ENCODE data around the gene IRF2BP2. TPM values are rescaled to one million over a fixed set of nuclear protein-coding genes. Genes with fewer than 3 reads are reported as not detected.
A peak's percentile ranks its signal among the peaks of the same experiment; 100 is the strongest.

Gene IRF2BP2
- total RNA-seq, 4 donors from 2014 or later, result 71.4 to 107 (median 93.8) TPM

- peaks cover 0 to 22% (median 4%) of the 10 kb centered on the region in 4 donors for H3K4me1 ChIP-seq
- no peak for DNase-seq (ENCODE audit: low spot score in 2 of 2)
- 80 to 85% methylated on average over 5 of the region's 5 CpGs for WGBS, 2 donors
Observed at GRCh38 chr1:234628089-234628488, 18.1 kb upstream of the IRF2BP2 start.

GRCh38 chr1:234627009-234627950 lies 17.3 kb upstream of the IRF2BP2 start:
- WGBS, 2 donors, result 82 to 86% methylated on average over 11 of the region's 11 CpGs
- no peak for DNase-seq (ENCODE audit: low spot score in 2 of 2)
- no peak for TF ChIP-seq POLR2A (IDR thresholded peaks at IDR 0.05)
- Histone ChIP-seq H3K27ac (no peak overlapping the region), H3K36me3 (no peaks in the 10 kb centered on the region), H3K9me3 (no peaks in the 10 kb centered on the region), H3K27me3 (no peaks in the 10 kb centered on the region), H3K4me3 (no peak overlapping the region), H3K4me1 (peaks cover 0 to 22% (median 4%) of the 10 kb centered on the region in 4 donors)

More at GRCh38 chr1:234628089-234628488, 18.1 kb upstream of the IRF2BP2 start:
- H3K4me3 ChIP-seq, result no peak overlapping the region
- H3K9me3 ChIP-seq, result no peaks in the 10 kb centered on the region
- TF ChIP-seq POLR2A (IDR thresholded peaks at IDR 0.05) (no peak), EP300 (IDR thresholded peaks at IDR 0.05) (no peak)
- TF ChIP-seq, protein P1, sequence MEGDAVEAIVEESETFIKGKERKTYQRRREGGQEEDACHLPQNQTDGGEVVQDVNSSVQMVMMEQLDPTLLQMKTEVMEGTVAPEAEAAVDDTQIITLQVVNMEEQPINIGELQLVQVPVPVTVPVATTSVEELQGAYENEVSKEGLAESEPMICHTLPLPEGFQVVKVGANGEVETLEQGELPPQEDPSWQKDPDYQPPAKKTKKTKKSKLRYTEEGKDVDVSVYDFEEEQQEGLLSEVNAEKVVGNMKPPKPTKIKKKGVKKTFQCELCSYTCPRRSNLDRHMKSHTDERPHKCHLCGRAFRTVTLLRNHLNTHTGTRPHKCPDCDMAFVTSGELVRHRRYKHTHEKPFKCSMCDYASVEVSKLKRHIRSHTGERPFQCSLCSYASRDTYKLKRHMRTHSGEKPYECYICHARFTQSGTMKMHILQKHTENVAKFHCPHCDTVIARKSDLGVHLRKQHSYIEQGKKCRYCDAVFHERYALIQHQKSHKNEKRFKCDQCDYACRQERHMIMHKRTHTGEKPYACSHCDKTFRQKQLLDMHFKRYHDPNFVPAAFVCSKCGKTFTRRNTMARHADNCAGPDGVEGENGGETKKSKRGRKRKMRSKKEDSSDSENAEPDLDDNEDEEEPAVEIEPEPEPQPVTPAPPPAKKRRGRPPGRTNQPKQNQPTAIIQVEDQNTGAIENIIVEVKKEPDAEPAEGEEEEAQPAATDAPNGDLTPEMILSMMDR (IDR thresholded peaks at IDR 0.05), result no peak
- no peaks in the 10 kb centered on the region for H3K27me3 ChIP-seq
- no peaks in the 10 kb centered on the region for H3K36me3 ChIP-seq
- H3K27ac ChIP-seq, result no peak overlapping the region

GRCh38 chr1:234626391-234626790 lies 16.4 kb upstream of the IRF2BP2 start:
- 93 to 96% methylated on average over 6 of the region's 6 CpGs for WGBS, 2 donors
- Histone ChIP-seq H3K27me3 (no peaks in the 10 kb centered on the region), H3K27ac (no peak overlapping the region), H3K36me3 (no peaks in the 10 kb centered on the region), H3K4me3 (no peak overlapping the region), H3K4me1 (peaks cover 0 to 19% (median 5%) of the 10 kb centered on the region in 4 donors), H3K9me3 (no peaks in the 10 kb centered on the region)
- TF ChIP-seq, protein P1 (IDR thresholded peaks at IDR 0.05), result no peak
- TF ChIP-seq EP300 (IDR thresholded peaks at IDR 0.05) (no peak), POLR2A (IDR thresholded peaks at IDR 0.05) (no peak)
- DNase-seq (ENCODE audit: low spot score in 2 of 2), result no peak

DNA sequence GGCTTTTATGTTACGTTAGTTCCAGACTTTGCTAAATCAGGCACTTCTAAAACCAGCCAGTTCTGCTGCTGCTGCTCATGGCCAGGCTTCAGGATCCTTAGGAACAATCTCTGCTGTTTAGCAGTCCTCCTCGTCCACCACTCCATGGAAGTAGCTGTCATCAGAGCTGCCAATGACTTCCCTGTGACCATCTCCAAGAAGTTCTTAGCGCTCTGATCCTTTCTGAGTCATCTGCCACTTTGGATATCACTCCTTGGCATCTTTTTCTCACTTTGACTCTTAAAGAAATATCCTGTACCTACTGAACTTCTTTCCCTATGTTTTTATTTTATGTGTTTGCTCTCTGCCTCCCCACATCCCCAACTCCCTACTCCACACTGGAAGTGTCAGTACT lies 14.7 kb upstream of the IRF2BP2 start:
- H3K27me3 ChIP-seq, result no peaks in the 10 kb centered on the region
- no peak overlapping the region for H3K4me3 ChIP-seq
- H3K27ac ChIP-seq, result no peak overlapping the region
- 68 to 77% methylated on average over 3 of the region's 3 CpGs for WGBS, 2 donors
- peaks cover 0 to 27% (median 10%) of the 10 kb centered on the region in 4 donors for H3K4me1 ChIP-seq
- H3K36me3 ChIP-seq, result no peaks in the 10 kb centered on the region
- DNase-seq (ENCODE audit: low spot score in 2 of 2), result no peak
- no peaks in the 10 kb centered on the region for H3K9me3 ChIP-seq
- TF ChIP-seq POLR2A (IDR thresholded peaks at IDR 0.05) (no peak), EP300 (IDR thresholded peaks at IDR 0.05) (no peak)
- TF ChIP-seq, protein P1 (IDR thresholded peaks at IDR 0.05), result no peak

DNA sequence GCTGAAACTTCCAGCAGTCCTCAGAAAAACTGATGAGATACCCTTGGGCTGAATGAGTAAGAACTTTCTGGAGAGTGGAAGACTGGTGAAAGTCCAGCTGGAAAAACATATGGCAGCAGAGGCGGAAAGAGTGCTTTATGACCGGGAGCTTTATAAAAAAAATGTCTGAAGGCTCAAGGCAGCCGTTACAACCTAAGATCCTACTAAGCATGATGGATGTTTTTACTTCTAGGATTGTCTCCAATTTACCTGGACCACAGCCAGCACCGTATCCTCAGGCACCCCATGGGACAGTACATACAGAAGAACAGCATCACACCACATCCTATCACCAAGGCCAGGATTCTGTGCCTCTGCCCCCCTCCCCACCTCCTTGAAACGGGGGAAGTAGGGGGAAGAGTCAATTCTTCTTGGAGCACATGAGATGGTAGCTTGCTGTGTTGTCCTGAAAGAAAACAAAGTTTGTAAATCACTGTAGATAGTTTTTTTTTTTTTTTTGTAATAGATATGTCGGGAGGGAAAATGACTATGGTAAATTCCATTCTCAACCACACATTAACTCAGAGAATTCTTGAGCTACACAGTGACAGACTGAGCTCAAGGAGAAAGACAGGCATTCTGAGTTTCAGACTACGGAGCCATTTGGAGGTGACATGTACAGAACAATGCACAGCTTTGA lies 11.8 kb upstream of the IRF2BP2 start:
- Histone ChIP-seq H3K4me3 (no peak overlapping the region), H3K4me1 (peaks cover 0 to 55% (median 27%) of the 10 kb centered on the region in 4 donors), H3K27ac (peak overlapping the region in 1 of 4 donors; percentile 29), H3K36me3 (no peaks in the 10 kb centered on the region), H3K9me3 (no peaks in the 10 kb centered on the region), H3K27me3 (no peaks in the 10 kb centered on the region)
- WGBS, 2 donors, result 55 to 60% methylated on average over 7 of the region's 7 CpGs
- TF ChIP-seq EP300 (IDR thresholded peaks at IDR 0.05) (no peak), POLR2A (IDR thresholded peaks at IDR 0.05) (no peak)
- TF ChIP-seq, protein P1 (IDR thresholded peaks at IDR 0.05), result no peak
- no peak for DNase-seq (ENCODE audit: low spot score in 2 of 2)

Measured in tibial nerve (tissue), 4 donors.